Body of pancreas (tissue), 4 donors: ENCODE measurements around the gene SLC35F2. TPM values are rescaled to one million over a fixed set of nuclear protein-coding genes. Genes with fewer than 3 reads are reported as not detected.

ENCODE experiments used
- ATAC-seq: fragments of 150-250 bp; one replicate; pipeline ENCODE4 v1.9.1; 2016
- DNase-seq, 4 donors: peaks; one replicate each; pipeline ENCODE4 v3.0.0-alpha.2; 2019
- H3K27ac ChIP-seq, 4 donors: fragments of 200-600 bp; sonication (generic); 1 replicate in 3 of 4; 2 replicates in 1 of 4; pipeline versions ENCODE4 v1.5.1 to v1.6.1; 2016 to 2019; ENCODE audit warnings: mild to moderate bottlenecking in 1 of 4, mixed read lengths in 1 of 4, moderate library complexity in 1 of 4
- H3K27me3 ChIP-seq, 2 donors: fragments of 200-600 bp; sonication (generic); one replicate each; pipeline ENCODE4 v1.6.0; 2016; ENCODE audit warnings: mild to moderate bottlenecking in 1 of 2
- H3K36me3 ChIP-seq, 2 donors: fragments of 200-600 bp; sonication (generic); replicated peaks in 1 of 2; 2 replicates each; pipeline ENCODE4 v1.5.1; 2016; ENCODE audit warnings: low read depth in 2 of 2; ENCODE audit not compliant: insufficient read depth in 1 of 2
- H3K4me1 ChIP-seq: fragments of 200-600 bp; sonication (generic); one replicate; pipeline ENCODE4 v1.6.0; 2016
- H3K4me3 ChIP-seq, 2 donors: fragments of 200-600 bp; sonication (generic); 1 replicate in 1 of 2; 2 replicates in 1 of 2; pipeline ENCODE4 v1.5.1; 2016 to 2019
- H3K9me3 ChIP-seq, 3 donors: fragments of 200-600 bp; sonication (generic); 1 replicate in 2 of 3; 2 replicates in 1 of 3; pipeline ENCODE4 v1.5.1; 2016
- CTCF ChIP-seq, 7 experiments: fragments of 450-650 bp in 4 of 7; fragments of 200-600 bp in 3 of 7; sonication (generic) in 3 of 7; IDR thresholded peaks; one replicate each; pipeline ENCODE4 v1.5.1; 2016 to 2019; ENCODE audit warnings: antibody characterized with exemption in 7 of 7
- POLR2A ChIP-seq, 3 donors: fragments of 450-650 bp; IDR thresholded peaks; one replicate each; pipeline ENCODE4 v1.6.1; 2016; ENCODE audit warnings: antibody characterized with exemption in 3 of 3, mild to moderate bottlenecking in 2 of 3
- WGBS, 2 donors: methylation state at CpG; one replicate each; pipeline ENCODE4 v1.1.5; 2017; 5-methylcytosine and 5-hydroxymethylcytosine counted together
- intact Hi-C: fragments of 100-400 bp; cut with DNase I; formaldehyde crosslinking; loops from one replicate; pipeline ENCODE4 v1.15.1; 2023
- total RNA-seq, 2 donors: library from RNA; depleted of rRNA; stranded (reverse); fragments of >200 nt; gene quantifications; one replicate each; pipeline ENCODE4 v1.1.0, GENCODE V29; 2016

Gene SLC35F2
- total RNA-seq, 2 donors from 2014 or later, result 0.33 to 8.6 TPM

- intact Hi-C loops, result no loop called here
- ATAC-seq (no peak), DNase-seq (no peak)
- no peaks in the 10 kb centered on the region for H3K4me1 ChIP-seq
- H3K4me3 ChIP-seq, result no peak overlapping the region
- H3K27ac ChIP-seq, result no peak overlapping the region
- H3K9me3 ChIP-seq, result no peaks in the 10 kb centered on the region
- H3K27me3 ChIP-seq, result no peaks in the 10 kb centered on the region
- no peaks in the 10 kb centered on the region for H3K36me3 ChIP-seq
- TF ChIP-seq POLR2A (IDR thresholded peaks at IDR 0.05) (no peak), CTCF (IDR thresholded peaks at IDR 0.05) (no peak)
These were observed 8.8 kb downstream of the SLC35F2 start for GRCh38 chr11:107849790-107850189.

DNA sequence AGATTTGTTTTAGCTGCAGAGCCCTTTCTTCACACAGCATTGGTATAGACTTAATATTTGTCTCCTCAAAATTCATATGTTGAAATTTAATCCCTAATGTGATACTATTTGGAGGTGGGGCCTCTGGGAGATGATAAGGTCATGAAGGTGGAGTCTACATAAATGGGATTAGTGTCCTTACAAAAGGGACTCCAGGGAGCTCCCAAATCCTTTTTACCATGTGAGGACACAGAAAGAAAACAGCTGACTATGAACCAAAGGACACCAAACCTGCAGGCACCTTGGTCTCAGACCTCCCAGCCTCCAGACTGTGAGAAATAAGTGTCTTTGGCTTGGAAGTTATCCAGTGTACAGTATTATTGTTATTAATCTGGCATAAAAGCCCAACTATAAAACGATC is 10.2 kb downstream of the SLC35F2 start:
- no peaks in the 10 kb centered on the region for H3K36me3 ChIP-seq
- intact Hi-C loops, result no loop called here
- no peaks in the 10 kb centered on the region for H3K27me3 ChIP-seq
- H3K9me3 ChIP-seq, result no peaks in the 10 kb centered on the region
- no peak overlapping the region for H3K27ac ChIP-seq
- H3K4me1 ChIP-seq, result no peaks in the 10 kb centered on the region
- ATAC-seq, result no peak
- no peak overlapping the region for H3K4me3 ChIP-seq
- 11 to 40% methylated on average over 1 of the region's 1 CpG for WGBS, 2 donors
- TF ChIP-seq CTCF (IDR thresholded peaks at IDR 0.05) (no peak), POLR2A (IDR thresholded peaks at IDR 0.05) (no peak)
- no peak for DNase-seq

DNA sequence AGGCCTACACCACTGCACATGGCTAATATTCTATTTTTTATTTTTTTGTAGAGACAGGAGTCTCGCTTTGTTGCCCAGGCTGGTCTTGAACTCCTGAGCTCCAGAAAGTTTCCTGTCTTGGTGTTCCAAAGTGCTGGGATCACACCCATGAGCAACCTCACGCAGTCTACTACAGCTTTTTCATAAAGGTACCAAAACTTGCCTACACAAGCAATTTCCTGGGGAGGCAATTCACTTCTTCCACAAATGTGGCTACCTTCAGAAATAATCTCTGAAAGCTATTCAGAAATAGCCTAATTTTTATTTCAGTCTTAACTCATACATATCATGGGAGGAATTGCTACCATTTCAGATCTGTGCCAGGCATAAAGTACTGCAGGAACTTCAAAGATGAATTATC is 11.4 kb downstream of the SLC35F2 start:
- 97 to 100% methylated on average over 2 of the region's 2 CpGs for WGBS, 2 donors
- Histone ChIP-seq H3K9me3 (no peaks in the 10 kb centered on the region), H3K4me3 (no peak overlapping the region), H3K36me3 (no peaks in the 10 kb centered on the region), H3K27me3 (no peaks in the 10 kb centered on the region), H3K27ac (no peak overlapping the region), H3K4me1 (no peaks in the 10 kb centered on the region)
- no peak for DNase-seq
- TF ChIP-seq POLR2A (IDR thresholded peaks at IDR 0.05), result no peak
- no peak for TF ChIP-seq CTCF (IDR thresholded peaks at IDR 0.05)
- no peak for ATAC-seq
- intact Hi-C loops, result no loop called here

GRCh38 chr11:107844041-107844440 is 14.5 kb downstream of the SLC35F2 start:
- TF ChIP-seq POLR2A (IDR thresholded peaks at IDR 0.05), result no peak
- no peak for TF ChIP-seq CTCF (IDR thresholded peaks at IDR 0.05)
- Histone ChIP-seq H3K27ac (no peak overlapping the region), H3K36me3 (no peaks in the 10 kb centered on the region), H3K4me1 (no peaks in the 10 kb centered on the region), H3K9me3 (no peaks in the 10 kb centered on the region), H3K27me3 (no peaks in the 10 kb centered on the region), H3K4me3 (no peak overlapping the region)
- intact Hi-C loops, result no loop called here
- WGBS, 2 donors, result 93 to 95% methylated on average over 7 of the region's 7 CpGs
- no peak for ATAC-seq
- DNase-seq, result no peak

DNA sequence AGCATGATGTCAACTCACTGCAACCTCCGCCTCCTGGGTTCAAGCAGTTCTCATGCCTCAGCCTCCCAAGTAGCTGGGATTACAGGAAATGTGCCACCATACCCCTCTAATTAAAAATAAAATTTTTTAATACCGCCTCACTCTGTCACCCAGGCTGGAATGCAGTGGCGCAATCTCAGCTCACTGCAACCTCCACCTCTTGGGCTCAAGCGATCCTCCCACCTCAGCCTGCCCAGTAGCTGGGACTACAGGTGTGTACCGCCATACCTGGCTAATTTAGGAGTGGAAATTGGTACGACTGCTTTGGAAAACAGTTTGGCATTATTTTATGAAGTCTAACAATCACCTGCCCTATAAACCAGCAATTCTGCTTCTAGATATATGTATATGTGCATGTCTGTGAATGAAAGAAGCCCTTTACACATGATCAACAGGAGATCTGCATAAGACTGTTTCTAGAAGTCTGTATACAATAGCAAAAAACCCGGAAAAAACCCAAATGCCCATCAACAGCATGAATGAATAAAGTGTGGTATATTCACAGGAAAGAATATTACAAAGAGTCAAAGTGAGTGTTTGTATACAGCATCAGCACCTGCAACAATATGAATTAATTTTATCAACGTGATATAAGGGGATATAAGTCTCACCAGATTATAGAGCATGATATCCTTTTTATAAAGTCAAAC is 16.0 kb downstream of the SLC35F2 start:
- no peak for TF ChIP-seq POLR2A (IDR thresholded peaks at IDR 0.05)
- no peak for TF ChIP-seq CTCF (IDR thresholded peaks at IDR 0.05)
- intact Hi-C loops, result no loop called here
- WGBS, 2 donors, result 85% methylated on average over 8 of the region's 8 CpGs
- Histone ChIP-seq H3K36me3 (no peaks in the 10 kb centered on the region), H3K27me3 (no peaks in the 10 kb centered on the region), H3K4me1 (no peaks in the 10 kb centered on the region), H3K9me3 (no peaks in the 10 kb centered on the region), H3K27ac (no peak overlapping the region), H3K4me3 (no peak overlapping the region)
- ATAC-seq (no peak), DNase-seq (no peak)
